Trophoblast cell (in vitro differentiated cells and primary cell): Measurements from ENCODE around the gene KDM1B.
A peak's percentile ranks its signal among the peaks of the same experiment; 100 is the strongest.

ENCODE experiments used
- DNase-seq, 2 donors: peaks; one replicate each; pipeline ENCODE4 v3.0.0-alpha.2; 2016
- H2AFZ ChIP-seq: 2 replicates; pipeline ENCODE4 v1.6.1; 2013; ENCODE audit warnings: low read length, moderate library complexity, mild to moderate bottlenecking; ENCODE audit not compliant: insufficient read depth, poor library complexity
- H2AK5ac ChIP-seq: 2 replicates; pipeline ENCODE4 v1.6.1; 2013; ENCODE audit warnings: mild to moderate bottlenecking, low read length
- H2BK120ac ChIP-seq: 2 replicates; pipeline ENCODE4 v1.6.1; 2013; ENCODE audit warnings: low read length, mild to moderate bottlenecking, moderate library complexity; ENCODE audit not compliant: insufficient read depth, poor library complexity
- H2BK12ac ChIP-seq: 2 replicates; pipeline ENCODE4 v1.6.1; 2013; ENCODE audit warnings: mild to moderate bottlenecking, low read length, moderate library complexity
- H2BK5ac ChIP-seq: 2 replicates; pipeline ENCODE4 v1.6.1; 2013; ENCODE audit warnings: low read length, low read depth, moderate library complexity, mild to moderate bottlenecking; ENCODE audit not compliant: poor library complexity
- H3K14ac ChIP-seq: 2 replicates; pipeline ENCODE4 v1.6.1; 2013; ENCODE audit warnings: mild to moderate bottlenecking, low read length
- H3K18ac ChIP-seq: 2 replicates; pipeline ENCODE4 v1.6.1; 2013; ENCODE audit warnings: mild to moderate bottlenecking, low read length
- H3K23ac ChIP-seq: 2 replicates; pipeline ENCODE4 v1.6.1; 2013; ENCODE audit warnings: low read length
- H3K27ac ChIP-seq: 2 replicates; pipeline ENCODE4 v1.5.1; 2013; ENCODE audit warnings: low read depth, mild to moderate bottlenecking, inconsistent platforms, low read length, moderate library complexity
- H3K27me3 ChIP-seq: 2 replicates; pipeline ENCODE4 v1.6.1; 2013; ENCODE audit warnings: inconsistent platforms, mild to moderate bottlenecking, low read length, moderate library complexity; ENCODE audit not compliant: insufficient read depth
- H3K36me3 ChIP-seq, 2 experiments: 1 replicate in 1 of 2; 2 replicates in 1 of 2; pipeline ENCODE4 v1.6.1; 2013; ENCODE audit warnings: low read length in 2 of 2, mild to moderate bottlenecking in 2 of 2, moderate library complexity in 1 of 2; ENCODE audit not compliant: insufficient read depth in 2 of 2, control insufficient read depth in 1 of 2
- H3K4ac ChIP-seq: 2 replicates; pipeline ENCODE4 v1.6.1; 2013; ENCODE audit warnings: low read depth, mild to moderate bottlenecking, low read length, moderate library complexity
- H3K4me1 ChIP-seq, 2 experiments: 1 replicate in 1 of 2; 2 replicates in 1 of 2; pipeline ENCODE4 v1.6.1; 2013; ENCODE audit warnings: low read length in 2 of 2, mild to moderate bottlenecking in 2 of 2, moderate library complexity in 1 of 2; ENCODE audit not compliant: insufficient read depth in 2 of 2, control insufficient read depth in 1 of 2
- H3K4me2 ChIP-seq: 2 replicates; pipeline ENCODE4 v1.6.1; 2013; ENCODE audit warnings: inconsistent platforms, mild to moderate bottlenecking, low read length, moderate library complexity
- H3K4me3 ChIP-seq: 2 replicates; pipeline ENCODE4 v1.5.1; 2013; ENCODE audit warnings: mild to moderate bottlenecking, low read depth, low read length, inconsistent platforms
- H3K79me1 ChIP-seq: one replicate; pipeline ENCODE4 v1.6.1; 2013; ENCODE audit warnings: low read length
- H3K79me2 ChIP-seq: 2 replicates; pipeline ENCODE4 v1.6.1; 2013; ENCODE audit warnings: low read length, mild to moderate bottlenecking; ENCODE audit not compliant: control insufficient read depth, insufficient read depth, poor library complexity
- H3K9ac ChIP-seq: 2 replicates; pipeline ENCODE4 v1.6.1; 2013; ENCODE audit warnings: mild to moderate bottlenecking, low read length
- H3K9me3 ChIP-seq: 2 replicates; pipeline ENCODE4 v1.6.1; 2013; ENCODE audit warnings: low read depth, mild to moderate bottlenecking, control low read depth, inconsistent platforms, low read length; ENCODE audit not compliant: insufficient read depth
- H4K12ac ChIP-seq: 2 replicates; pipeline ENCODE4 v1.6.1; 2013; ENCODE audit warnings: low read depth, mild to moderate bottlenecking, low read length, moderate library complexity
- H4K8ac ChIP-seq: 2 replicates; pipeline ENCODE4 v1.6.1; 2013; ENCODE audit warnings: low read depth, mild to moderate bottlenecking, low read length, moderate library complexity
- H4K91ac ChIP-seq: one replicate; pipeline ENCODE4 v1.6.1; 2013; ENCODE audit warnings: low read depth, mild to moderate bottlenecking, low read length, moderate library complexity
- WGBS: extraction: QIAGEN DNeasy Blood & Tissue Kit; methylation state at CpG from one replicate; pipeline ENCODE4 v1.1.7; 2013; ENCODE audit warnings: missing lambda C conversion rate; ENCODE audit not compliant: insufficient read length, insufficient coverage; ENCODE audit errors: extremely low coverage; 5-methylcytosine and 5-hydroxymethylcytosine counted together

Gene KDM1B

DNA sequence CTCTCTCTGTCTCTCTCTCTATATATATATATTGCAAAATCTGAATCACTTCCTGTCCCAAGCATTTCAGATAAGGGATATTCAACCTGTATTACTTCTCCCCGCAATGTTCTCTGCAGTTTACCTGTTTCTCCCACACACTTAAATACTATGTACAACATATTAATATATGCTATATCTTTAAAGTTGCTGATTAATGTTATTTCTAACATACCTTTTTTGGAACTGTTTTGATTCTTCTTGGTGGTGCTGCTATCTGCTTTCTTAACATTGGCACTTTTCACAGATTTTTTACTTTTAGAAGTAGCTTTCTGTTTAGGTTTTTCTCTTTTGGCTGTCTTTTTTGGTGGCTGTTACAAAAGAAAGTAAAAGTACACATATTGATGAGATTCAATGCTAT, 81.9 kb downstream of the KDM1B start:
- Histone ChIP-seq H4K8ac (no peak overlapping the region), H3K4me2 (no peak overlapping the region), H2BK120ac (no peak overlapping the region), H3K79me1 (no peaks in the 10 kb centered on the region), H3K18ac (no peak overlapping the region), H3K27me3 (no peaks in the 10 kb centered on the region), H3K14ac (no peak overlapping the region), H4K91ac (no peak overlapping the region), H2BK12ac (no peak overlapping the region), H3K9ac (no peak overlapping the region), H3K4me1 (no peaks in the 10 kb centered on the region), H2AK5ac (no peak overlapping the region), H2BK5ac (no peak overlapping the region), H4K12ac (no peak overlapping the region), H2AFZ (no peak overlapping the region), H3K36me3 (peaks cover 8 to 13% of the 10 kb centered on the region in 2 experiments), H3K4ac (no peak overlapping the region), H3K4me3 (no peak overlapping the region), H3K27ac (no peak overlapping the region), H3K9me3 (no peaks in the 10 kb centered on the region), H3K23ac (no peak overlapping the region), H3K79me2 (no peaks in the 10 kb centered on the region)
- WGBS, result no CpG with 5 or more reads among the region's 1 CpG
- DNase-seq, result no peak

DNA sequence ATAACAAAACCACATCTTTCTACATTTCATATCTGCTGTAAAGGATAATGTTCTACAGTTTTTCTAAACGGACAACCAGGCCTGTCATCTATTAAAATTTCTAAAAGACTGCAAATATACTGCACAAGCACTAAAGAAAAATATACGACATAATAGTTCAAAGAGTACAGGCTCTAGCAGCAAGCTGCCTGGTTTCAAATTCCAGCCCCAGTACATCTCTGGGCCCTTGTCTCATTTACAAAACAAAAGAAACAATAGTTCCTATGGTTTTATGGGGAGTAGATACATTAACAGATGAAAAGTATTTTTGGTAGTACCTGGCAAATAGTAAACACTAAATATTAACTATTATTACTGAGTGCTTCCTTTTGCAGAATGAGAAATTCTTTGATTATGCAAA, 85.0 kb downstream of the KDM1B start:
- peaks cover 13 to 14% of the 10 kb centered on the region in 2 experiments for H3K36me3 ChIP-seq
- no peak overlapping the region for H4K91ac ChIP-seq
- H2AK5ac ChIP-seq, result no peak overlapping the region
- H3K9ac ChIP-seq, result no peak overlapping the region
- H2BK12ac ChIP-seq, result no peak overlapping the region
- H3K27me3 ChIP-seq, result no peaks in the 10 kb centered on the region
- no peak overlapping the region for H2AFZ ChIP-seq
- no peak overlapping the region for H3K23ac ChIP-seq
- no peaks in the 10 kb centered on the region for H3K79me1 ChIP-seq
- H4K12ac ChIP-seq, result no peak overlapping the region
- H3K4ac ChIP-seq, result no peak overlapping the region
- H2BK120ac ChIP-seq, result no peak overlapping the region
- H3K18ac ChIP-seq, result no peak overlapping the region
- no peaks in the 10 kb centered on the region for H3K9me3 ChIP-seq
- H3K4me3 ChIP-seq, result no peak overlapping the region
- no CpG with 5 or more reads among the region's 2 CpGs for WGBS
- H3K27ac ChIP-seq, result no peak overlapping the region
- H3K79me2 ChIP-seq, result no peaks in the 10 kb centered on the region
- H3K4me2 ChIP-seq, result no peak overlapping the region
- H4K8ac ChIP-seq, result no peak overlapping the region
- no peak overlapping the region for H3K14ac ChIP-seq
- H2BK5ac ChIP-seq, result no peak overlapping the region
- DNase-seq, result no peak
- H3K4me1 ChIP-seq, result no peaks in the 10 kb centered on the region

DNA sequence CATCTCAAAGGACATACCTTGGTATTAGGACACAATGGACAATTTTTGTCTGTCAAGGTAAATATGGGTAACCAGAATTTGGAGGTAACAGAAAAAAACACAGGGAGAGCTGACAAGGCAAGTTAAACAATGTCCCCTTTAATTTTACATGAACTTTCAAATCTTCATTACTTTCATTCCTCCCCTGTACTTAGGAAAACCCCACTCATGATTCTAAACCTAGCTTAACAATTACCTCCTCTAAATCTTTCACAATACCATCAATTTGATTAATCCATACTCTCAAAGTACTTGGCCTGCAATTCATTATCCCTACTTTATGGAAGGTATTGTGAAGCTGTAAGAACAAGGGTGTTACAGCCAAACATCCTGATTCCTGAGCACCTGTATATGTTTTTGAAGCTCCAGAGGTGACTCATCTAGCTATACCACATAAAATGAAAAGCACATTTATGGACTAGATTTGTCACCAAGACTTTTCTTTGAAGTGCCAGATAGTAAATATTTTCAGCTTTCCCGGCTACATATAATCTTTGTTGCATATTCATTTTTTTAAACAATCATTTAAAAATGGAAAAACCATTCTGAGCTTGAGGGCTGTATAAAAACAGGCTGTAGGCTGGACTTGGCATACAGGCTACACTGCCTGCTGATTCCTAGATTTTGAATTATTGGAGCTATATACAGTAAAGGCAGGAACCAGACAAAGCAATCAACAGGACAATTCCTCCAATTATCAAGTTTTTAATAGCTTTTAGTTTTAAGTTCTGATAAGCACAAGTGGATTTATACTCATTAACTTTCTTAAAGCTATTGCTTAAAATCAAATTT, 86.2 kb downstream of the KDM1B start:
- Histone ChIP-seq H2BK12ac (no peak overlapping the region), H2AK5ac (no peak overlapping the region), H3K4me1 (no peaks in the 10 kb centered on the region), H3K9ac (no peak overlapping the region), H3K4me2 (no peak overlapping the region), H3K79me2 (no peaks in the 10 kb centered on the region), H3K14ac (no peak overlapping the region), H4K91ac (no peak overlapping the region), H3K36me3 (peaks cover 15 to 16% of the 10 kb centered on the region in 2 experiments), H4K12ac (no peak overlapping the region), H2BK5ac (no peak overlapping the region), H3K23ac (no peak overlapping the region), H2AFZ (no peak overlapping the region), H3K18ac (no peak overlapping the region), H4K8ac (no peak overlapping the region), H3K4ac (no peak overlapping the region), H3K9me3 (no peaks in the 10 kb centered on the region), H2BK120ac (no peak overlapping the region), H3K4me3 (no peak overlapping the region), H3K27me3 (no peaks in the 10 kb centered on the region), H3K27ac (no peak overlapping the region), H3K79me1 (no peaks in the 10 kb centered on the region)
- DNase-seq, result no peak
- WGBS, result no CpG with 5 or more reads among the region's 1 CpG

DNA sequence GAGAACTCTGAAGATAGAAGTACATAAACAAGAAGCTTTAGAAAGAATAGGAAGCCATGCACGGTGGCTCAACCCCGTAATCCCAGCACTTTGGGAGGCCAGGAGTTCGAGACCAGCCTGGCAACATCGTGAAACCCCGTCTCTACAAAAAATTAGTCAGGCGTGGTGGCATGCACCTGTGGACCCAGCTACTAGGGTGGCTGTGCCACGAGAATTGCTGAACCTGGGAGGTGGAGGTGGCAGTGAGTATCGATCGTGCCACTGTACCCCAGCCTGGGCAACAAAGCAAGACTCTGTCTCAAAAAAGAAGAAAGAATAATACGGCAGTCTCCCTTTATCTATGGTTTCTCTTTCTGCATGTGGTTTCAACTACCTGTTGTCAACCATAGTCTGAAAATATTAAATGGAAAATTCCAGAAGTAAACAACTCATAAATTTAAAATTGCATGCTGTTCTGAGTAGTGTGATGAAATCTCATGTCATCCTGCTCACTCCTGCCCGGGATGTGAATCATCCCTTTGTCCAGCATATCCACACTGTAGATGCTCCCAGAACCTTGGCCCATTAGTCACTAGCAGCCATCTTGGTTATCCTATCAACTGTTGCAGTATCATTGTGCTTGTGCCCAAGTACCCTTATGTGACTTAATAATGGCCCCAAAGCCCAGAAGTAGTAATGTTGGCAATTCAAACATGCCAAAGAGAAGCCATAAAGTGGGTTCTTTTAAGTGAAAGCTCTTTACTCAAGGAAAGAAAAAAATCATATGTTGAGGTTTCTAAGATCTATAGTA, 87.0 kb downstream of the KDM1B start:
- WGBS, result no CpG with 5 or more reads among the region's 11 CpGs
- Histone ChIP-seq H3K79me1 (no peaks in the 10 kb centered on the region), H3K27me3 (no peaks in the 10 kb centered on the region), H4K12ac (no peak overlapping the region), H4K91ac (no peak overlapping the region), H3K79me2 (no peaks in the 10 kb centered on the region), H3K27ac (no peak overlapping the region), H3K9ac (no peak overlapping the region), H2AFZ (no peak overlapping the region), H3K4me3 (no peak overlapping the region), H2AK5ac (no peak overlapping the region), H3K9me3 (no peaks in the 10 kb centered on the region), H3K36me3 (peaks cover 12 to 13% of the 10 kb centered on the region in 2 experiments), H2BK120ac (no peak overlapping the region), H2BK5ac (no peak overlapping the region), H4K8ac (no peak overlapping the region), H3K14ac (no peak overlapping the region), H3K23ac (no peak overlapping the region), H3K4me1 (no peaks in the 10 kb centered on the region), H3K18ac (no peak overlapping the region), H2BK12ac (no peak overlapping the region), H3K4ac (no peak overlapping the region), H3K4me2 (no peak overlapping the region)
- peak; percentile 61 to 71 for DNase-seq
